Smooth muscle cell (in vitro differentiated cells): ENCODE data around the gene NUDT14. TPM values are rescaled to one million over a fixed set of nuclear protein-coding genes. Genes with fewer than 3 reads are reported as not detected.

Experiments used
- DNase-seq: peaks from one replicate; lab custom pipeline; 2025; ENCODE audit not compliant: unreplicated experiment; lab: John Stamatoyannopoulos, UW
- H2AFZ ChIP-seq: fragments of 200-600 bp; sonication (generic); 2 replicates; pipeline ENCODE4 v1.6.0; 2016; ENCODE audit warnings: antibody characterized with exemption, low read depth, mild to moderate bottlenecking
- H3F3A ChIP-seq: fragments of 200-600 bp; sonication (generic); 2 replicates; pipeline ENCODE4 v1.6.0; 2017; ENCODE audit warnings: antibody characterized with exemption, low read depth
- H3K27ac ChIP-seq: fragments of 200-600 bp; sonication (generic); 2 replicates; pipeline ENCODE4 v1.5.1; 2016; ENCODE audit warnings: low read depth, mild to moderate bottlenecking
- H3K27me3 ChIP-seq: fragments of 200-600 bp; sonication (generic); 2 replicates; pipeline ENCODE4 v1.6.1; 2016; ENCODE audit warnings: low read depth, mild to moderate bottlenecking
- H3K36me3 ChIP-seq: fragments of 200-600 bp; sonication (generic); 2 replicates; pipeline ENCODE4 v1.5.1; 2016; ENCODE audit warnings: low read depth
- H3K4me1 ChIP-seq: fragments of 200-600 bp; sonication (generic); 2 replicates; pipeline ENCODE4 v1.5.1; 2016; ENCODE audit warnings: low read depth
- H3K4me2 ChIP-seq: fragments of 200-600 bp; sonication (generic); 2 replicates; pipeline ENCODE4 v1.6.0; 2016; ENCODE audit warnings: mild to moderate bottlenecking
- H3K4me3 ChIP-seq: fragments of 200-600 bp; sonication (generic); 2 replicates; pipeline ENCODE4 v1.5.1; 2016; ENCODE audit warnings: mild to moderate bottlenecking
- H3K79me2 ChIP-seq: fragments of 200-600 bp; sonication (generic); 2 replicates; pipeline ENCODE4 v1.6.0; 2016; ENCODE audit warnings: low read depth, mild to moderate bottlenecking
- H3K9ac ChIP-seq: fragments of 200-600 bp; sonication (generic); 2 replicates; pipeline ENCODE4 v1.6.0; 2016; ENCODE audit warnings: low read depth
- H3K9me3 ChIP-seq: fragments of 200-600 bp; sonication (generic); replicated peaks from 2 replicates; pipeline ENCODE4 v1.5.1; 2016; ENCODE audit warnings: low read depth
- H4K20me1 ChIP-seq: fragments of 200-600 bp; sonication (generic); 2 replicates; pipeline ENCODE4 v1.6.0; 2016; ENCODE audit warnings: low read depth
- CTCF ChIP-seq: fragments of 200-600 bp; sonication (generic); IDR thresholded peaks from 2 replicates; pipeline ENCODE4 v1.5.1; 2017; ENCODE audit warnings: borderline replicate concordance, mild to moderate bottlenecking, antibody characterized with exemption; ENCODE audit not compliant: insufficient read depth, poor library complexity, severe bottlenecking
- WGBS: methylation state at CpG from one replicate; pipeline ENCODE4 v1.1.7; 2016; ENCODE audit warnings: low lambda C conversion rate; 5-methylcytosine and 5-hydroxymethylcytosine counted together
- polyA plus RNA-seq: library from polyadenylated mRNA; unstranded; fragments of >200 nt; fragmentation: Nextera tagmentation; extraction: Ambion mirVana; gene quantifications from 2 replicates; pipeline ENCODE4 v1.2.1, GENCODE V29; 2016
- total RNA-seq: library from RNA; depleted of rRNA; stranded (reverse); fragments of >200 nt; gene quantifications from 2 replicates; pipeline ENCODE4 v1.2.3, GENCODE V29; 2014

The NUDT14 gene
- total and polyA plus RNA-seq, 2 experiments from 2014 or later = 7.9 to 30.7 TPM

GRCh38 chr14:105160776-105161175 lies 20.3 kb downstream of the NUDT14 start:
- H3K27me3 ChIP-seq = no peaks in the 10 kb centered on the region
- H3K4me1 ChIP-seq = no peaks in the 10 kb centered on the region
- H3K9ac ChIP-seq = no peak overlapping the region
- H3K27ac ChIP-seq = no peak overlapping the region
- no peak for DNase-seq
- H3K36me3 ChIP-seq = no peaks in the 10 kb centered on the region
- no peak overlapping the region for H3K4me3 ChIP-seq
- no peak for TF ChIP-seq CTCF
- no peaks in the 10 kb centered on the region for H3F3A ChIP-seq
- H2AFZ ChIP-seq = no peak overlapping the region
- H3K4me2 ChIP-seq = no peak overlapping the region
- no peaks in the 10 kb centered on the region for H3K79me2 ChIP-seq
- WGBS = 92% methylated on average over 12 of the region's 12 CpGs
- no peaks in the 10 kb centered on the region for H3K9me3 ChIP-seq
- H4K20me1 ChIP-seq = peaks cover 72% of the 10 kb centered on the region

GRCh38 chr14:105159344-105159743 lies 21.8 kb downstream of the NUDT14 start:
- no peak for DNase-seq
- H3K9me3 ChIP-seq = no peaks in the 10 kb centered on the region
- no peak overlapping the region for H3K4me2 ChIP-seq
- no peak overlapping the region for H3K27ac ChIP-seq
- no peak overlapping the region for H3K4me3 ChIP-seq
- 100% methylated on average over 2 of the region's 14 CpGs for WGBS
- no peak for TF ChIP-seq CTCF
- no peaks in the 10 kb centered on the region for H3K27me3 ChIP-seq
- H3K4me1 ChIP-seq = no peaks in the 10 kb centered on the region
- H3K9ac ChIP-seq = no peak overlapping the region
- no peaks in the 10 kb centered on the region for H3K79me2 ChIP-seq
- peaks cover 57% of the 10 kb centered on the region for H4K20me1 ChIP-seq
- no peak overlapping the region for H2AFZ ChIP-seq
- no peaks in the 10 kb centered on the region for H3K36me3 ChIP-seq
- no peaks in the 10 kb centered on the region for H3F3A ChIP-seq

GRCh38 chr14:105158794-105159193 lies 22.3 kb downstream of the NUDT14 start:
- H3K79me2 ChIP-seq = no peaks in the 10 kb centered on the region

More at GRCh38 chr14:105158794-105159193, 22.3 kb downstream of the NUDT14 start:
- H3K9me3 ChIP-seq = no peaks in the 10 kb centered on the region
- H3K4me1 ChIP-seq = no peaks in the 10 kb centered on the region
- WGBS = 89% methylated on average over 8 of the region's 12 CpGs
- no peak overlapping the region for H3K4me3 ChIP-seq
- no peak for TF ChIP-seq CTCF
- peaks cover 52% of the 10 kb centered on the region for H4K20me1 ChIP-seq
- no peak overlapping the region for H3K4me2 ChIP-seq
- H3K36me3 ChIP-seq = no peaks in the 10 kb centered on the region
- H3K27me3 ChIP-seq = no peaks in the 10 kb centered on the region
- H3K27ac ChIP-seq = no peak overlapping the region
- no peak overlapping the region for H2AFZ ChIP-seq
- H3K9ac ChIP-seq = no peak overlapping the region
- H3F3A ChIP-seq = no peaks in the 10 kb centered on the region
- no peak for DNase-seq
